ENCODE results near the gene HSPB2. TPM values are rescaled to one million over a fixed set of nuclear protein-coding genes. Genes with fewer than 3 reads are reported as not detected.
A peak's percentile ranks its signal among the peaks of the same experiment; 100 is the strongest.

HSPB2 gene
- total RNA-seq, 1 donor from 2014 or later, result 9.2 TPM

DNA sequence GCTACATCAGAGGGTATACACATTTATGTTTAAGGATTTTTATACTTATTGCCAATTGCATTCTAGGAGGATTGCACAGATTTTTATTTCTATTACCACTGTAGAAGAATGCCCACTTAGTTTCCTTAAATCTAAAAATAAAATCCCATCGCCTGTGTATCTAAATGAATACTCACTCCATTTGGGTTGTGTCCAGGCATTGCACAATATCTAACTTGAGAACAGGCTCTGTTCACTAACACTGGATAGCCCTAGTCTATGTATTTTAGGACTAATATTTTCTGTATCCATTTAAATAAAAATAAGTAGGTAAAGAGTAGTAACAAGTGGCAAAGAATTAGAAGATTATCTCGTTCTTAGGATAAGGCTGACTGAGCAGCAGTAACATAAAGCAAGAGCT, 10.3 kb downstream of the HSPB2 start:
- Histone ChIP-seq H3K9me3 (no peaks in the 10 kb centered on the region), H3K4me1 (peaks cover 28% of the 10 kb centered on the region), H3K36me3 (no peaks in the 10 kb centered on the region), H3K27me3 (no peaks in the 10 kb centered on the region), H3K4me3 (peak overlapping the region; percentile 8), H3K27ac (peak overlapping the region; percentile 82)
- ATAC-seq (no peak), DNase-seq (no peak)
- TF ChIP-seq, protein P1, sequence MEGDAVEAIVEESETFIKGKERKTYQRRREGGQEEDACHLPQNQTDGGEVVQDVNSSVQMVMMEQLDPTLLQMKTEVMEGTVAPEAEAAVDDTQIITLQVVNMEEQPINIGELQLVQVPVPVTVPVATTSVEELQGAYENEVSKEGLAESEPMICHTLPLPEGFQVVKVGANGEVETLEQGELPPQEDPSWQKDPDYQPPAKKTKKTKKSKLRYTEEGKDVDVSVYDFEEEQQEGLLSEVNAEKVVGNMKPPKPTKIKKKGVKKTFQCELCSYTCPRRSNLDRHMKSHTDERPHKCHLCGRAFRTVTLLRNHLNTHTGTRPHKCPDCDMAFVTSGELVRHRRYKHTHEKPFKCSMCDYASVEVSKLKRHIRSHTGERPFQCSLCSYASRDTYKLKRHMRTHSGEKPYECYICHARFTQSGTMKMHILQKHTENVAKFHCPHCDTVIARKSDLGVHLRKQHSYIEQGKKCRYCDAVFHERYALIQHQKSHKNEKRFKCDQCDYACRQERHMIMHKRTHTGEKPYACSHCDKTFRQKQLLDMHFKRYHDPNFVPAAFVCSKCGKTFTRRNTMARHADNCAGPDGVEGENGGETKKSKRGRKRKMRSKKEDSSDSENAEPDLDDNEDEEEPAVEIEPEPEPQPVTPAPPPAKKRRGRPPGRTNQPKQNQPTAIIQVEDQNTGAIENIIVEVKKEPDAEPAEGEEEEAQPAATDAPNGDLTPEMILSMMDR (IDR thresholded peaks at IDR 0.05), result no peak
- intact Hi-C loops (cut with DNase I), result no loop called here

- Histone ChIP-seq H3K27me3 (no peaks in the 10 kb centered on the region), H3K4me1 (peaks cover 28% of the 10 kb centered on the region), H3K27ac (peak overlapping the region; percentile 82), H3K9me3 (no peaks in the 10 kb centered on the region), H3K4me3 (peak overlapping the region; percentile 8), H3K36me3 (no peaks in the 10 kb centered on the region)
- TF ChIP-seq, protein P1 (IDR thresholded peaks at IDR 0.05), result no peak
- intact Hi-C loops (cut with DNase I), result no loop called here
- DNase-seq (no peak), ATAC-seq (no peak)
Observed at GRCh38 chr11:111923351-111923788, 10.8 kb downstream of the HSPB2 start.

GRCh38 chr11:111923951-111924350, 11.4 kb downstream of the HSPB2 start:
- Histone ChIP-seq H3K27me3 (no peaks in the 10 kb centered on the region), H3K27ac (peak overlapping the region; percentile 82), H3K9me3 (no peaks in the 10 kb centered on the region), H3K4me1 (peaks cover 28% of the 10 kb centered on the region), H3K36me3 (no peaks in the 10 kb centered on the region), H3K4me3 (no peak overlapping the region)
- ATAC-seq (no peak), DNase-seq (no peak)
- intact Hi-C loops (cut with DNase I), result no loop called here
- TF ChIP-seq, protein P1 (IDR thresholded peaks at IDR 0.05), result no peak

DNA sequence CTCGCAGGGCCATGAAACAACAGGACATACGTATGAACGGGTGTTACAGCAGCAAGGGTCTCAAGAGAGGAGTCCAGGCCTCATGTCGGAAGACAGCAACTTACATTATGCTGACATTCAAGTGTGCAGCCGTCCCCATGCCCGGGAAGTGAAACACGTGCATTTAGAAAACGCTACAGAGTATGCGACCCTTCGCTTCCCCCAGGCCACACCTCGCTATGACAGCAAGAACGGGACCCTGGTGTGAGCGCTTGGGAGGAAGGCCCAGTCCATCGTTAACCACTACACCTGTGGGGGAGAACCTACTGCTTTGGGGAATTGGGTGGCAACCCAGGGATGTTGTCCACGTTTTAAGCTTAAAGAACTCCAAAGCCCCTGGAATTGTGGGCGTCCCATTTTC, 13.4 kb downstream of the HSPB2 start:
- H3K27ac ChIP-seq, result peak overlapping the region; percentile 87
- DNase-seq, result no peak
- intact Hi-C loops (cut with DNase I), result no loop called here
- no peaks in the 10 kb centered on the region for H3K9me3 ChIP-seq
- peaks cover 28% of the 10 kb centered on the region for H3K4me1 ChIP-seq
- H3K36me3 ChIP-seq, result no peaks in the 10 kb centered on the region
- no peak for ATAC-seq
- no peak overlapping the region for H3K4me3 ChIP-seq
- no peaks in the 10 kb centered on the region for H3K27me3 ChIP-seq
- TF ChIP-seq, protein P1 (IDR thresholded peaks at IDR 0.05), result no peak

- H3K4me1 ChIP-seq, result peaks cover 28% of the 10 kb centered on the region
- intact Hi-C loops (cut with DNase I), result no loop called here
- no peaks in the 10 kb centered on the region for H3K9me3 ChIP-seq
- H3K4me3 ChIP-seq, result peak overlapping the region; percentile 55
- ATAC-seq (peak; percentile 97), DNase-seq (peak; percentile 98)
- peak overlapping the region; percentile 87 for H3K27ac ChIP-seq
- TF ChIP-seq, protein P1 (IDR thresholded peaks at IDR 0.05), result no peak
- H3K36me3 ChIP-seq, result no peaks in the 10 kb centered on the region
- H3K27me3 ChIP-seq, result no peaks in the 10 kb centered on the region
Observed at GRCh38 chr11:111926505-111927391, 14.2 kb downstream of the HSPB2 start.
